ENCODE data around the gene LRP5.

DNA sequence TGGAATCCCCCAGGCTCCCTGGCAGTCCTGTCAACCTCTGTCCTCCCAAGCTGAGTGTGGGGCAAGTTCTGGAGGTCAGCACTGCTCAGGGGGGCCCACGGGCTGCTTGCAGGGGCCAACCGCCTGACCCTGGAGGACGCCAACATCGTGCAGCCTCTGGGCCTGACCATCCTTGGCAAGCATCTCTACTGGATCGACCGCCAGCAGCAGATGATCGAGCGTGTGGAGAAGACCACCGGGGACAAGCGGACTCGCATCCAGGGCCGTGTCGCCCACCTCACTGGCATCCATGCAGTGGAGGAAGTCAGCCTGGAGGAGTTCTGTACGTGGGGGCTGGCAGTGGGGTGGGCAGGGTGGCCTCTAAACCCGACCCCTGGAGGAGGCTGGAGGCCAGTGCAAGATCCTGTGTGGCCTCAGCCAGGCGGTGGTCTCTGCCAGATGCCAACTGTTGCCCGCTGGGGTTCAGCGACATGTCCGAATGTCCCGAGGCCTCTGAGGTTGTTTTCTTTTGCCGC, 113.5 kb downstream of the LRP5 start:
- no peak for TF ChIP-seq YY1 (IDR thresholded peaks at IDR 0.05; ENCODE audit: extremely low read depth, insufficient replicate concordance, low read depth, low read length)
- no peak for TF ChIP-seq POLR2AphosphoS5 (IDR thresholded peaks at IDR 0.05; ENCODE audit: low read depth, low read length)
- no peak for TF ChIP-seq CTCF (IDR thresholded peaks at IDR 0.05 in 2 of 3, conservative IDR thresholded peaks at IDR 0.05 in 1 of 3; ENCODE audit: borderline replicate concordance in 1 of 3, insufficient read depth in 1 of 3, low read depth in 2 of 3, low read length in 2 of 3)
- TF ChIP-seq EZH2 (IDR thresholded peaks at IDR 0.05) = no peak
- no peak for TF ChIP-seq MAX (IDR thresholded peaks at IDR 0.05)
- no peak for TF ChIP-seq POLR2A (IDR thresholded peaks at IDR 0.05; ENCODE audit: borderline replicate concordance, extremely low read depth, insufficient read depth, insufficient read length)
- TF ChIP-seq, protein P1, sequence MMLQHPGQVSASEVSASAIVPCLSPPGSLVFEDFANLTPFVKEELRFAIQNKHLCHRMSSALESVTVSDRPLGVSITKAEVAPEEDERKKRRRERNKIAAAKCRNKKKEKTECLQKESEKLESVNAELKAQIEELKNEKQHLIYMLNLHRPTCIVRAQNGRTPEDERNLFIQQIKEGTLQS (IDR thresholded peaks at IDR 0.05) = no peak
- TF ChIP-seq RAD21 (IDR thresholded peaks at IDR 0.05; ENCODE audit: low read depth) = no peak

All from HCT116 (cell line).